Pancreas (tissue), 10 donors: ENCODE measurements around the gene PRDM4. TPM values are rescaled to one million over a fixed set of nuclear protein-coding genes. Genes with fewer than 3 reads are reported as not detected.

ENCODE experiments used
- ATAC-seq, 4 donors: fragments of 200-7000 bp; cut with Tn5 transposase; one replicate each; pipeline versions ENCODE4 v1.8.0 to v1.9.1; 2020; ENCODE audit warnings: mild to moderate bottlenecking in 4 of 4, moderate library complexity in 4 of 4
- DNase-seq, 6 donors: peaks; one replicate each; pipeline ENCODE4 v3.0.0-alpha.2; 2020
- FAIRE-seq: peaks from 2 replicates; lab custom pipeline; 2012; peaks lifted over from hg19 to GRCh38; lab: Jason Lieb, UNC
- H3K27ac ChIP-seq, 4 donors: fragments of 200-600 bp; sonication (generic); 1 replicate in 3 of 4; 2 replicates in 1 of 4; pipeline versions ENCODE4 v1.5.0 to v1.8.0; 2020
- H3K27me3 ChIP-seq, 4 donors: fragments of 200-600 bp; one replicate each; pipeline ENCODE4 v1.8.0; 2021
- H3K36me3 ChIP-seq, 3 donors: fragments of 200-600 bp; sonication (generic) in 1 of 3; one replicate each; pipeline versions ENCODE4 v1.5.0 to v1.8.0; 2020 to 2021
- H3K4me1 ChIP-seq, 3 donors: fragments of 200-600 bp; one replicate each; pipeline ENCODE4 v1.8.0; 2021
- H3K4me3 ChIP-seq, 4 donors: fragments of 200-600 bp; sonication (generic) in 2 of 4; one replicate each; pipeline versions ENCODE4 v1.5.0 to v1.8.0; 2020 to 2021
- H3K9me3 ChIP-seq, 4 donors: fragments of 200-600 bp; one replicate each; pipeline ENCODE4 v1.8.0; 2021
- WGBS, 2 donors: extraction: QIAGEN DNeasy Blood & Tissue Kit; methylation state at CpG; one replicate each; pipeline ENCODE4 v1.1.7; 2013; 5-methylcytosine and 5-hydroxymethylcytosine counted together
- intact Hi-C, 3 donors: fragments of 100-400 bp; cut with DNase I; formaldehyde crosslinking; loops; one replicate each; pipeline versions ENCODE4 v1.11.1 to v1.14.2; 2022
- polyA plus RNA-seq, 2 donors: library from polyadenylated mRNA; stranded (reverse); fragments of 200-250 nt; gene quantifications; one replicate each; pipeline ENCODE4 v1.2.3, GENCODE V29; 2013
- total RNA-seq, 6 donors: library from RNA; stranded (reverse); fragmentation: NEBNext Ultra II Directional in 4 of 6; extraction: Animal tissue kit (Norgen Biotek cat#: 25700) in 4 of 6; gene quantifications; one replicate each; pipeline versions ENCODE4 v1.2.1 to v1.2.4, GENCODE V29; 2021 to 2023
- TF ChIP-seq, protein P1 (sequence below), 4 donors: fragments of 200-600 bp; sonication (generic) in 3 of 4; IDR thresholded peaks; one replicate each; pipeline versions ENCODE4 v1.5.0 to v1.8.0; 2021; ENCODE audit warnings: antibody characterized with exemption in 4 of 4
- donor health status: healthy with polysubstance abuse.
- donor health status: DM: no; HTN: no; CAD: no; lungs with moderate emphysema.
- donor health status: DM: no; HTN: no; CAD: no.
- donor health status: control.
- donor health status: control.
- donor health status: Bipolar disorder and iron deficiency.
- donor health status: DM: yes; HTN: yes; CAD: no.
- donor health status: DM: no; HTN: no; CAD: no.
- donor health status: DM: no; HTN: no; CAD: no.
- donor health status: DM: yes; HTN: yes; CAD: no.

The PRDM4 gene
- total and polyA plus RNA-seq, 8 donors: 7.0 to 17.8 (median 11.2) TPM

DNA sequence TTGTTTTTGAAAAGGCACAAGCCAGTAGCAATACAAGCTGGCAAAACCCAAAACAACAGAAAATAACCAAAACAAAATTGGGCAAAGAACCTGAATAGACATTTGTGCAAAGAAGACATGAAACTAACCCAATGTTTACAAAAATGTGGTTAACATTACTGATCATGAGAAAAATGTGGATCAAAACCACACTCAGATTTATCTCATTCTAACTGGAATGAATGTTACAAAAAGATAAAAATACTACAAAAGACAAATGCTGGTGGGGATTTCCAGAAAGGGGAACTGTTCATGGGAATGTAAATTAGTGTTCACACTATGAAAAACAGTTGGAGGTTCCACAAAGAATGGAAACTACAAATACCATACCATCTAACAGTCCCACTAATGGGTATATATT is 40.2 kb upstream of the PRDM4 start:
- H3K4me3 ChIP-seq: no peak overlapping the region
- no peak overlapping the region for H3K27ac ChIP-seq
- H3K27me3 ChIP-seq: no peaks in the 10 kb centered on the region
- peak in 1 of 4 donors; percentile 29 for ATAC-seq
- intact Hi-C loops: no loop called here
- DNase-seq: no peak
- no peaks in the 10 kb centered on the region for H3K36me3 ChIP-seq
- no peak for FAIRE-seq
- H3K9me3 ChIP-seq: no peaks in the 10 kb centered on the region
- no peaks in the 10 kb centered on the region for H3K4me1 ChIP-seq
- TF ChIP-seq, protein P1, sequence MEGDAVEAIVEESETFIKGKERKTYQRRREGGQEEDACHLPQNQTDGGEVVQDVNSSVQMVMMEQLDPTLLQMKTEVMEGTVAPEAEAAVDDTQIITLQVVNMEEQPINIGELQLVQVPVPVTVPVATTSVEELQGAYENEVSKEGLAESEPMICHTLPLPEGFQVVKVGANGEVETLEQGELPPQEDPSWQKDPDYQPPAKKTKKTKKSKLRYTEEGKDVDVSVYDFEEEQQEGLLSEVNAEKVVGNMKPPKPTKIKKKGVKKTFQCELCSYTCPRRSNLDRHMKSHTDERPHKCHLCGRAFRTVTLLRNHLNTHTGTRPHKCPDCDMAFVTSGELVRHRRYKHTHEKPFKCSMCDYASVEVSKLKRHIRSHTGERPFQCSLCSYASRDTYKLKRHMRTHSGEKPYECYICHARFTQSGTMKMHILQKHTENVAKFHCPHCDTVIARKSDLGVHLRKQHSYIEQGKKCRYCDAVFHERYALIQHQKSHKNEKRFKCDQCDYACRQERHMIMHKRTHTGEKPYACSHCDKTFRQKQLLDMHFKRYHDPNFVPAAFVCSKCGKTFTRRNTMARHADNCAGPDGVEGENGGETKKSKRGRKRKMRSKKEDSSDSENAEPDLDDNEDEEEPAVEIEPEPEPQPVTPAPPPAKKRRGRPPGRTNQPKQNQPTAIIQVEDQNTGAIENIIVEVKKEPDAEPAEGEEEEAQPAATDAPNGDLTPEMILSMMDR (IDR thresholded peaks at IDR 0.05): no peak

DNA sequence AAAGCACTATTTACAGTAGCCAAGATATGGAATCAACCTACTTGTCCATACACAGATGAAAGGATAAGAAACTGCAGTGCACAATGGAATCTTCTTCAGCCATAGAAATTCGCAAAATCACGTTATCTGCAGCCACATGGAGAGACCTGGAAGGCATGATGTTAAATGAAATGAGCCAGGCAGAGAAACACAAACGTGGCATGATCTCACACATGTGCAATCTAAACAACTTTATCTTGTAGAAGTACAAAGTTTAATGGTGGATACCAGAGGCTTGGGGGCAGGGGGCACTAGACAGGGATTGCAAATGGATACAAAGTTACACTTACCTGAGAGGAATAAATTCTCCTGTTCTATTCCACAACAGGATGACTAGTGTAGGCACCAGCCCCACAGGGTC is 37.6 kb upstream of the PRDM4 start:
- TF ChIP-seq, protein P1 (IDR thresholded peaks at IDR 0.05): no peak
- ATAC-seq: no peak
- 51 to 56% methylated on average over 3 of the region's 3 CpGs for WGBS, 2 donors

DNA sequence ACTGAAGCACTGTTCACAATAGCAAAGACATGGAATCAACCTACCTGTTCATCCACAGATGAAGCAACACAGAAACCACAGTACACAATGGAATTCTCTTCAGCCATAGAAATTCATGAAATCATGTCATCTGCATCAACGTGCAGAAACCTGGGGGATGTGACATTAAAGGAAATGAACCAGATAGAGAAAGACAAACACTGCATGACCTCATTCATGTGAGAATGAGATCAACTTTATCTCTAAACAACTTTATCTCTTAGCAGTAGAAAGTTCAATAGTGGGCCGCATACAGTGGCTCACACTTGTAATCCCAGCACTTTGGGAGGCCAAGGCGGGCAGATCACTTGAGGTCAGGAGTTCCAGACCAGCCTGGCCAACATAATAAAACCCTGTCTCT is 33.5 kb upstream of the PRDM4 start:
- 24 to 39% methylated on average over 3 of the region's 3 CpGs for WGBS, 2 donors
- H3K4me1 ChIP-seq: no peaks in the 10 kb centered on the region
- H3K9me3 ChIP-seq: no peaks in the 10 kb centered on the region
- H3K4me3 ChIP-seq: no peak overlapping the region
- TF ChIP-seq, protein P1 (IDR thresholded peaks at IDR 0.05): no peak
- DNase-seq (no peak), FAIRE-seq (no peak), ATAC-seq (no peak)
- no peaks in the 10 kb centered on the region for H3K36me3 ChIP-seq
- intact Hi-C loops: no loop called here
- H3K27ac ChIP-seq: no peak overlapping the region
- peaks cover 0 to 3% (median 0%) of the 10 kb centered on the region in 4 donors for H3K27me3 ChIP-seq

More for the DNA sequence above, 37.6 kb upstream of the PRDM4 start:
- peaks cover 0 to 2% (median 0%) of the 10 kb centered on the region in 4 donors for H3K27me3 ChIP-seq
- intact Hi-C loops: no loop called here
- FAIRE-seq (no peak), DNase-seq (no peak)
- H3K4me3 ChIP-seq: no peak overlapping the region
- H3K27ac ChIP-seq: no peak overlapping the region
- no peaks in the 10 kb centered on the region for H3K4me1 ChIP-seq
- H3K36me3 ChIP-seq: no peaks in the 10 kb centered on the region
- no peaks in the 10 kb centered on the region for H3K9me3 ChIP-seq

DNA sequence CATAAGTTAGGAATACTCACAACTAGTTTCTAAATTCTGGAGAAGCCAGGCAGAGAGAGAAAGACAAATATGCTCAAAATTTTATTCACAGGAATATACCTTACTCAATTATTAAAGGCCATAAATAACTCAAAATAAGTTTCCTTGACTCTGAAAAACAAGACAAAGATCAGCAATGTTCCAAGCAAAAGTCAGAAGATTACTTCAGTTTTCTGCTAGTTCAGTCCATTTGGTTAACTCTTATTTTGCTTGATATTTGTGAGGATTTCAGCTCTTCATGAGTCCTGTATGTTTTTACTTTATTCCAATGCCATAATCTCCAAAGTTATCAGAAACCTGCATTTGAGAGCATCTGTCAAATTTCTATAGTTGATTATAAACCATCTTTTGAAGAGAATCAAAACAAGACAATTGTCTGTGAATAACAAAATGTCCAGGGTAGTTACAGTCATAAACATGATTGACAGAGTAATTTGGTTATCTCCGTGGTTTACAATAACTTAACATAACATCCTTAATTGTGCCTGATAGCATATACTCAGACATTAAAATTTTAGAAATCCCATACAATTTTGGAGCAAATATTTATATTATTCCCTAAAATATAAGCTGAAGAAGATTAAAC is 30.6 kb upstream of the PRDM4 start:
- Histone ChIP-seq H3K4me1 (no peaks in the 10 kb centered on the region), H3K9me3 (no peaks in the 10 kb centered on the region), H3K27ac (no peak overlapping the region), H3K4me3 (no peak overlapping the region), H3K27me3 (peaks cover 0 to 3% (median 0%) of the 10 kb centered on the region in 4 donors), H3K36me3 (no peaks in the 10 kb centered on the region)
- WGBS, 2 donors: 60 to 69% methylated on average over 1 of the region's 1 CpG
- FAIRE-seq (no peak), DNase-seq (no peak), ATAC-seq (no peak)
- intact Hi-C loops: no loop called here
- TF ChIP-seq, protein P1 (IDR thresholded peaks at IDR 0.05): no peak

DNA sequence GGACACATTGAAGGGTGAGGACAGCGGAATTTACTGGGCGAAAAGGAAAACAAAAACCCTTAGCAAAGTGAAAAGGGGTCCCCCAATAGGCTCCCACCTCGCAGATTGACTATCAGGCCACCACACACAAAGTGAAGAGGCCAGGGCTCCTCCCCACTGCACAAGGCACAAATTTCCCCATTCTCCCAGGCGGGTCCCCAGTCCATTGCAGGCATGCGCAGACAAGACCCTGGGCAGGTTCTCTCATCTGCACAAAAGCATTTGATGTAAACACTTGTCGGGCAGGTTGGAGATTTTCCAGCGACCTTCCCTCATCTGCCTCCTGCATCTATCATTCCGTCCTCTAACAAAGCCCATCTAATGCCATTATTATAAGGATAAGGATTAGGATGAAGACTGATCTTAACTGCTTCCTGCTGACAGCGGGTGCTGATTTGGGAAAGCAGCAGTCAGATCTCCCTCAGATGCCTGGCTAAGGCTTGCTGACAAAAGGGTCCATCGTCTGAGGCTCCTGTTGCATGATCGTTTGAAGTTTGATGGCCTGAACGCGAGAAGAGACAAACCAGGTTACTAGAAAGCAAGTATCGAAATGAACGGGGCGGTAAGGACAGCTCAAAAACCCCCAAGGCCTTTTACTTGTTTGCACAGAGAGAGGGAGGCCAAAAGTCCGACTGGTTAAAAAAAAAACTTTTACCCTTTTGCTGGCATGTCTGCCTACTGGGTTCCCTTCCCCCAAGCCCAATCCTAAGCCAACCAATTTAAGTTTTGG is 27.9 kb upstream of the PRDM4 start:
- no peaks in the 10 kb centered on the region for H3K4me1 ChIP-seq
- H3K36me3 ChIP-seq: no peaks in the 10 kb centered on the region
- H3K27me3 ChIP-seq: peaks cover 0 to 3% (median 0%) of the 10 kb centered on the region in 4 donors
- intact Hi-C loops: no loop called here
- no peak overlapping the region for H3K27ac ChIP-seq
- WGBS, 2 donors: 55 to 62% methylated on average over 17 of the region's 17 CpGs
- no peak overlapping the region for H3K4me3 ChIP-seq
- FAIRE-seq (no peak), ATAC-seq (no peak), DNase-seq (no peak)
- no peaks in the 10 kb centered on the region for H3K9me3 ChIP-seq
- TF ChIP-seq, protein P1 (IDR thresholded peaks at IDR 0.05): no peak
